GM23338 (cell line): ENCODE measurements around the gene MED16. TPM values are rescaled to one million over a fixed set of nuclear protein-coding genes. Genes with fewer than 3 reads are reported as not detected.

Source experiments
- ATAC-seq: fragments of 200-7000 bp; cut with Tn5 transposase; 3 replicates; pipeline ENCODE4 v1.9.1; 2020
- DNase-seq: peaks from one replicate; pipeline ENCODE4 v3.0.0-alpha.2; 2015; ENCODE audit warnings: low spot score
- H2AFZ ChIP-seq: fragments of 200-600 bp; sonication (generic); 2 replicates; pipeline ENCODE4 v1.8.0; 2016; ENCODE audit warnings: antibody characterized with exemption, mild to moderate bottlenecking, moderate library complexity
- H3F3A ChIP-seq: fragments of 200-600 bp; sonication (generic); replicated peaks from 2 replicates; pipeline ENCODE4 v1.8.0; 2017; ENCODE audit warnings: antibody characterized with exemption, mixed run types, low read depth
- H3K27ac ChIP-seq: fragments of 200-600 bp; sonication (generic); 2 replicates; pipeline ENCODE4 v1.6.1; 2016; ENCODE audit warnings: low read depth
- H3K27me3 ChIP-seq: fragments of 200-600 bp; sonication (generic); 2 replicates; pipeline ENCODE4 v1.8.0; 2016; ENCODE audit warnings: mild to moderate bottlenecking, mixed run types, moderate library complexity; ENCODE audit not compliant: insufficient read depth
- H3K36me3 ChIP-seq: fragments of 200-600 bp; sonication (generic); 2 replicates; pipeline ENCODE4 v1.8.0; 2016; ENCODE audit warnings: mild to moderate bottlenecking; ENCODE audit not compliant: insufficient read depth
- H3K4me1 ChIP-seq: fragments of 200-600 bp; sonication (generic); 2 replicates; pipeline ENCODE4 v1.8.0; 2016; ENCODE audit warnings: mild to moderate bottlenecking, moderate library complexity; ENCODE audit not compliant: insufficient read depth
- H3K4me2 ChIP-seq: fragments of 200-600 bp; sonication (generic); 2 replicates; pipeline ENCODE4 v1.7.1; 2017; ENCODE audit warnings: mixed run types
- H3K4me3 ChIP-seq: fragments of 200-600 bp; sonication (generic); 2 replicates; pipeline ENCODE4 v1.6.1; 2016; ENCODE audit warnings: mixed run types
- H3K79me2 ChIP-seq: fragments of 200-600 bp; sonication (generic); replicated peaks from 2 replicates; pipeline ENCODE4 v1.8.0; 2017; ENCODE audit warnings: mild to moderate bottlenecking; ENCODE audit not compliant: insufficient read depth
- H3K9me2 ChIP-seq: fragments of 200-600 bp; sonication (generic); 2 replicates; pipeline ENCODE4 v1.8.0; 2017; ENCODE audit not compliant: insufficient read depth
- H4K20me1 ChIP-seq: fragments of 200-600 bp; sonication (generic); replicated peaks from 2 replicates; pipeline ENCODE4 v1.8.0; 2017; ENCODE audit warnings: mild to moderate bottlenecking; ENCODE audit not compliant: insufficient read depth
- H3K27ac Mint-ChIP-seq: 2 replicates; pipeline ENCODE4 v1.8.0; 2020; ENCODE audit warnings: inconsistent platforms, mild to moderate bottlenecking, moderate library complexity, mixed read lengths
- H3K27me3 Mint-ChIP-seq: 3 replicates; pipeline ENCODE4 v1.8.0; 2022; ENCODE audit warnings: low read depth, mild to moderate bottlenecking, moderate library complexity, mixed read lengths, inconsistent platforms; ENCODE audit not compliant: insufficient read depth, poor library complexity
- H3K36me3 Mint-ChIP-seq: 3 replicates; pipeline ENCODE4 v1.8.0; 2021; ENCODE audit warnings: low read depth, mild to moderate bottlenecking, inconsistent platforms, moderate library complexity, mixed read lengths
- H3K4me1 Mint-ChIP-seq: 3 replicates; pipeline ENCODE4 v1.8.0; 2020; ENCODE audit warnings: mild to moderate bottlenecking, inconsistent platforms, mixed read lengths
- H3K4me3 Mint-ChIP-seq: 3 replicates; pipeline ENCODE4 v1.8.0; 2021; ENCODE audit warnings: moderate library complexity, mild to moderate bottlenecking, inconsistent platforms, mixed read lengths
- H3K9me3 Mint-ChIP-seq: 3 replicates; pipeline ENCODE4 v1.8.0; 2020; ENCODE audit warnings: moderate library complexity, mild to moderate bottlenecking, inconsistent platforms, mixed read lengths
- CREB1 ChIP-seq: fragments of 250-450 bp; sonication (Bioruptor Pico); IDR thresholded peaks from 2 replicates; pipeline ENCODE4 v1.5.0; 2020; ENCODE audit warnings: low read depth, mild to moderate bottlenecking, moderate library complexity
- EZH2phosphoT487 ChIP-seq: fragments of 200-600 bp; sonication (generic); IDR thresholded peaks from one replicate; pipeline ENCODE4 v1.8.1; 2018; ENCODE audit warnings: antibody characterized with exemption; ENCODE audit not compliant: unreplicated experiment
- JUNB ChIP-seq: IDR thresholded peaks from one replicate; pipeline ENCODE4 v1.6.1; 2016; ENCODE audit warnings: antibody characterized with exemption; ENCODE audit not compliant: unreplicated experiment
- NANOG ChIP-seq: IDR thresholded peaks from 2 replicates; pipeline ENCODE4 v1.6.1; 2016; ENCODE audit warnings: antibody characterized with exemption, borderline replicate concordance
- REST ChIP-seq: IDR thresholded peaks from one replicate; pipeline ENCODE4 v1.6.1; 2018; ENCODE audit warnings: antibody characterized with exemption; ENCODE audit not compliant: unreplicated experiment
- ZNF114 ChIP-seq: fragments of 250-450 bp; sonication (Bioruptor Pico); IDR thresholded peaks from 2 replicates; pipeline ENCODE4 v1.5.0; 2020; ENCODE audit warnings: mild to moderate bottlenecking, moderate library complexity
- ZNF331 ChIP-seq: fragments of 250-450 bp; sonication (Bioruptor Pico); IDR thresholded peaks from 2 replicates; pipeline ENCODE4 v1.5.0; 2020; ENCODE audit warnings: low read depth, mild to moderate bottlenecking, moderate library complexity
- polyA plus RNA-seq: library from polyadenylated mRNA; unstranded; fragments of >200 nt; fragmentation: Nextera tagmentation; extraction: Ambion mirVana; gene quantifications from 2 replicates; pipeline ENCODE4 v1.2.1, GENCODE V29; 2016
- total RNA-seq: library from RNA; depleted of rRNA; stranded (reverse); fragments of >200 nt; shearing (Covaris generic); gene quantifications from 2 replicates; pipeline ENCODE4 v1.2.3, GENCODE V29; 2014
- TF ChIP-seq, protein P1 (sequence below): IDR thresholded peaks from 2 replicates; pipeline ENCODE4 v1.6.1; 2016; ENCODE audit warnings: antibody characterized with exemption
- TF ChIP-seq, protein P2 (sequence below), 2 experiments: fragments of 200-600 bp in 1 of 2; sonication (generic) in 1 of 2; conservative IDR thresholded peaks; 2 replicates each; pipeline versions ENCODE4 v1.5.1 to v1.6.1; 2016 to 2017; ENCODE audit warnings: antibody characterized with exemption in 2 of 2, low read depth in 2 of 2, mild to moderate bottlenecking in 2 of 2, moderate library complexity in 1 of 2

Gene MED16
- total and polyA plus RNA-seq, 2 experiments from 2014 or later, result 52.7 to 73.6 TPM

DNA sequence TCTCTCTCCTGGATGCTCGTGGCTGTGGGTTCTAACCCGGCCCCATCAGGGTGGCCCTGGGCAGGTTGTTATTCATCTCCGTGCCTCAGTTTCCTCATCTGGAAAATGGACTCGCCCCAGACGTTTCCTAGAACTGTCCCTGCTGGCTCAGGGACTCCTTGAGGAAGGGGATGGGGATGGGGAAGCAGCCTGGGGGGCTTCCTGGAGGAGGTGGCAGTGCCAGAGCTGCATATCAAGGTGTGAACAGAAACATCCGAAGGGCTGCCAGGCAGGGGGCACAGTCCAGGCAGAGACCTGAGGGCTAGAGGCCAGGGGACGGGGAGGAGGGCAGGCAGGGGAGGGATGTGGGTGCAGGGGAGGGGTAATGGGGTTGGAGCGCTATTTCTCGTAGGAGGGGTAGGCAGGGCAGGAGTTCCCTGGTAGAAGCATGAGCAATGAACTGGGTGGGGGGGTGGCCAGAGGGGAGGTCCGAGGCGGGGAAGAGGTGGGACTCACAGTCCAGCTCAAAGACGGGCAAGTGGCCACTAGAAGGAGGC lies 44.5 kb downstream of the MED16 start:
- Mint-ChIP-seq H3K27me3 (peaks cover 12% of the 10 kb centered on the region), H3K4me3 (no peak overlapping the region), H3K27ac (no peak overlapping the region), H3K4me1 (peaks cover 2% of the 10 kb centered on the region; the same call in 1 of the 3 replicates), H3K36me3 (no peaks in the 10 kb centered on the region), H3K9me3 (no peaks in the 10 kb centered on the region)
- TF ChIP-seq JUNB, result no peak
- TF ChIP-seq, protein P1, sequence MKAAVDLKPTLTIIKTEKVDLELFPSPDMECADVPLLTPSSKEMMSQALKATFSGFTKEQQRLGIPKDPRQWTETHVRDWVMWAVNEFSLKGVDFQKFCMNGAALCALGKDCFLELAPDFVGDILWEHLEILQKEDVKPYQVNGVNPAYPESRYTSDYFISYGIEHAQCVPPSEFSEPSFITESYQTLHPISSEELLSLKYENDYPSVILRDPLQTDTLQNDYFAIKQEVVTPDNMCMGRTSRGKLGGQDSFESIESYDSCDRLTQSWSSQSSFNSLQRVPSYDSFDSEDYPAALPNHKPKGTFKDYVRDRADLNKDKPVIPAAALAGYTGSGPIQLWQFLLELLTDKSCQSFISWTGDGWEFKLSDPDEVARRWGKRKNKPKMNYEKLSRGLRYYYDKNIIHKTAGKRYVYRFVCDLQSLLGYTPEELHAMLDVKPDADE, result no peak
- no peak for TF ChIP-seq REST
- Histone ChIP-seq H3K27ac (no peak overlapping the region), H2AFZ (no peak overlapping the region), H3F3A (peaks cover 4% of the 10 kb centered on the region; the same call in 1 of the 2 replicates), H3K79me2 (no peaks in the 10 kb centered on the region), H3K4me2 (no peak overlapping the region), H3K4me3 (no peak overlapping the region), H3K36me3 (no peaks in the 10 kb centered on the region), H4K20me1 (no peaks in the 10 kb centered on the region; the same call in 1 of the 2 replicates), H3K27me3 (peaks cover 12% of the 10 kb centered on the region), H3K9me2 (no peaks in the 10 kb centered on the region), H3K4me1 (no peaks in the 10 kb centered on the region)
- DNase-seq, result no peak
- ATAC-seq, result no peak

DNA sequence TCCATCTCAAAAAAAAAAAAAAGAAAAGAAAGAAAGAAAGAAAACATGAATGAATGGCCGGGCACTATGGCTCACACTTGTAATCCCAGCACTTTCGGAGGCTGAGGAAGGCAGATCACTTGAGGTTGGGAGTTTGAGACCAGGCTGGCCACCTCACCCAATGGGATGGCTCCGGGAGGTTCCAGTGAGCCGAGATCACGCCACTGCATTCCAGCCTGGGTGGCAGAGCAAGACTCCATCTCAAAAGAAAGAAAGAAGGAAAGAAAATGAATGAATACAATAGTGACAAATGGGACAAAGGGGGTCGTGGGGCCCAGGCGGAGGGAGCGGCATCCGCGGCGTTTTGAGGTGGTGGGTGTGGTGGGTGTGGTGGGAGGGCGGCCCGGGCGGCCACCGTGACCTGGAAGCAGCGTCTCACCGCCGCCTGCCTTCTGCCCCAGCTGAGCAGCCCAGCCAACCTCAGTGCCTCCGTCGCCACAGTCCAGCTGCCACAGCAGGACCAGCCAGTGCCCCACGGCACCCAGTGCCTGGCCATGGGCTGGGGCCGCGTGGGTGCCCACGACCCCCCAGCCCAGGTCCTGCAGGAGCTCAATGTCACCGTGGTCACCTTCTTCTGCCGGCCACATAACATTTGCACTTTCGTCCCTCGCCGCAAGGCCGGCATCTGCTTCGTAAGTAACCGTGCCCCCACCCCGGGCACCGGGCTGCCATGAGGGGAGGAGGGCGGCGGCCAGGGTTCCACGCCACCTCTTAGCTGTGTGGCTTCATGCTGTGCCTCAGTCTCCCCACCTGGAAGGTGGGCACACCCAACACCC lies 47.1 kb downstream of the MED16 start:
- no peak overlapping the region for H2AFZ ChIP-seq
- no peak overlapping the region for H3K4me3 ChIP-seq
- H3K36me3 Mint-ChIP-seq, result no peaks in the 10 kb centered on the region; the same call in 2 of the 3 replicates
- H3K27me3 ChIP-seq, result peaks cover 27% of the 10 kb centered on the region
- no peaks in the 10 kb centered on the region for H3K4me1 ChIP-seq
- no peaks in the 10 kb centered on the region for H3K79me2 ChIP-seq
- H3K36me3 ChIP-seq, result no peaks in the 10 kb centered on the region
- H4K20me1 ChIP-seq, result no peaks in the 10 kb centered on the region
- H3K4me1 Mint-ChIP-seq, result peaks cover 2% of the 10 kb centered on the region; the same call in 1 of the 3 replicates
- DNase-seq, result no peak
- no peak for ATAC-seq
- no peak overlapping the region for H3K27ac Mint-ChIP-seq
- H3K9me2 ChIP-seq, result no peaks in the 10 kb centered on the region
- H3F3A ChIP-seq, result peaks cover 7% of the 10 kb centered on the region; the same call in 1 of the 2 replicates
- H3K4me2 ChIP-seq, result no peak overlapping the region
- no peak overlapping the region; the same call in 2 of the 3 replicates for H3K4me3 Mint-ChIP-seq
- peaks cover 33% of the 10 kb centered on the region for H3K27me3 Mint-ChIP-seq
- H3K27ac ChIP-seq, result no peak overlapping the region
- peaks cover 4% of the 10 kb centered on the region; the same call in 2 of the 3 replicates for H3K9me3 Mint-ChIP-seq
- TF ChIP-seq CREB1 (no peak), REST (no peak), ZNF331 (CRISPR knock-in tag) (no peak), JUNB (no peak), ZNF114 (CRISPR knock-in tag) (no peak), EZH2phosphoT487 (no peak), NANOG (no peak)
- TF ChIP-seq, protein P2, sequence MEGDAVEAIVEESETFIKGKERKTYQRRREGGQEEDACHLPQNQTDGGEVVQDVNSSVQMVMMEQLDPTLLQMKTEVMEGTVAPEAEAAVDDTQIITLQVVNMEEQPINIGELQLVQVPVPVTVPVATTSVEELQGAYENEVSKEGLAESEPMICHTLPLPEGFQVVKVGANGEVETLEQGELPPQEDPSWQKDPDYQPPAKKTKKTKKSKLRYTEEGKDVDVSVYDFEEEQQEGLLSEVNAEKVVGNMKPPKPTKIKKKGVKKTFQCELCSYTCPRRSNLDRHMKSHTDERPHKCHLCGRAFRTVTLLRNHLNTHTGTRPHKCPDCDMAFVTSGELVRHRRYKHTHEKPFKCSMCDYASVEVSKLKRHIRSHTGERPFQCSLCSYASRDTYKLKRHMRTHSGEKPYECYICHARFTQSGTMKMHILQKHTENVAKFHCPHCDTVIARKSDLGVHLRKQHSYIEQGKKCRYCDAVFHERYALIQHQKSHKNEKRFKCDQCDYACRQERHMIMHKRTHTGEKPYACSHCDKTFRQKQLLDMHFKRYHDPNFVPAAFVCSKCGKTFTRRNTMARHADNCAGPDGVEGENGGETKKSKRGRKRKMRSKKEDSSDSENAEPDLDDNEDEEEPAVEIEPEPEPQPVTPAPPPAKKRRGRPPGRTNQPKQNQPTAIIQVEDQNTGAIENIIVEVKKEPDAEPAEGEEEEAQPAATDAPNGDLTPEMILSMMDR (conservative IDR thresholded peaks at IDR 0.05; ENCODE audit: low read depth in 2 of 2), result no peak
